HepG2 (cell line): ENCODE measurements around the gene SEMA4A. TPM values are rescaled to one million over a fixed set of nuclear protein-coding genes. Genes with fewer than 3 reads are reported as not detected.
A peak's percentile ranks its signal among the peaks of the same experiment; 100 is the strongest.

Experiments used
- BHLHE40 ChIP-seq: IDR thresholded peaks from 2 replicates; pipeline ENCODE4 v1.6.1; 2011; ENCODE audit warnings: low read length, improper control_type of control experiment
- CREB3 ChIP-seq: sonication (generic); formaldehyde crosslinking; IDR thresholded peaks from 2 replicates; pipeline ENCODE4 v1.5.0; 2020; ENCODE audit warnings: missing genetic modification reagents
- EP300 ChIP-seq, 3 experiments: sonication (generic) in 1 of 3; formaldehyde crosslinking in 1 of 3; IDR thresholded peaks; 2 replicates each; pipeline versions ENCODE4 v1.5.1 to v1.6.1; 2011 to 2020; ENCODE audit warnings: low read depth in 2 of 3, low read length in 2 of 3, borderline replicate concordance in 1 of 3, improper control_type of control experiment in 1 of 3, mild to moderate bottlenecking in 1 of 3, missing genetic modification reagents in 1 of 3, moderate library complexity in 1 of 3
- EZH2 ChIP-seq: conservative IDR thresholded peaks from 2 replicates; pipeline ENCODE4 v1.6.1; 2012; ENCODE audit warnings: mild to moderate bottlenecking, low read depth, low read length, moderate library complexity
- FOXA1 ChIP-seq, 2 experiments: fragments of 450-650 bp in 1 of 2; sonication (generic) in 1 of 2; formaldehyde crosslinking in 1 of 2; IDR thresholded peaks; 2 replicates each; pipeline versions ENCODE4 v1.4.0 to v1.6.1; 2016 to 2020; ENCODE audit warnings: missing genetic modification reagents in 1 of 2
- HNF4A ChIP-seq: sonication (generic); formaldehyde crosslinking; IDR thresholded peaks from 2 replicates; pipeline ENCODE4 v1.4.0; 2020; ENCODE audit warnings: missing genetic modification reagents
- JARID2 ChIP-seq: sonication (generic); formaldehyde crosslinking; IDR thresholded peaks from 2 replicates; pipeline ENCODE4 v1.8.1; 2023; ENCODE audit warnings: missing genetic modification reagents, inconsistent platforms; ENCODE audit not compliant: insufficient replicate concordance
- JUND ChIP-seq: sonication (generic); formaldehyde crosslinking; IDR thresholded peaks from 2 replicates; pipeline ENCODE4 v1.8.0; 2022; ENCODE audit warnings: mild to moderate bottlenecking, missing genetic modification reagents
- KDM1A ChIP-seq: IDR thresholded peaks from 2 replicates; pipeline ENCODE4 v1.6.1; 2016; ENCODE audit warnings: missing compliant biosample characterization
- MXD4 ChIP-seq: IDR thresholded peaks from 2 replicates; pipeline ENCODE4 v1.6.1; 2016; ENCODE audit warnings: mild to moderate bottlenecking, missing biosample characterization, missing genetic modification reagents
- MYNN ChIP-seq: sonication (generic); formaldehyde crosslinking; IDR thresholded peaks from 2 replicates; pipeline ENCODE4 v1.4.0; 2020; ENCODE audit warnings: mild to moderate bottlenecking, low read depth, missing genetic modification reagents
- POLR2G ChIP-seq: fragments of 200-400 bp; formaldehyde crosslinking; IDR thresholded peaks from 2 replicates; pipeline ENCODE4 v1.6.1; 2018; ENCODE audit warnings: mild to moderate bottlenecking, low read depth, low read length, moderate library complexity
- SALL1 ChIP-seq: sonication (generic); formaldehyde crosslinking; IDR thresholded peaks from 2 replicates; pipeline ENCODE4 v1.8.0; 2022; ENCODE audit warnings: mild to moderate bottlenecking, missing genetic modification reagents
- STAG1 ChIP-seq: sonication (generic); formaldehyde crosslinking; IDR thresholded peaks from 2 replicates; pipeline ENCODE4 v1.4.0; 2020; ENCODE audit warnings: missing genetic modification reagents
- ZNF205 ChIP-seq: IDR thresholded peaks from 2 replicates; pipeline ENCODE4 v1.6.1; 2018; ENCODE audit warnings: missing biosample characterization, missing genetic modification reagents
- ZNF644 ChIP-seq: IDR thresholded peaks from 2 replicates; pipeline ENCODE4 v1.6.1; 2016; ENCODE audit warnings: low read depth
- ZNF746 ChIP-seq: sonication (generic); formaldehyde crosslinking; IDR thresholded peaks from 2 replicates; pipeline ENCODE4 v1.8.0; 2022; ENCODE audit warnings: mild to moderate bottlenecking, missing genetic modification reagents
- polyA plus RNA-seq, 8 experiments: library from polyadenylated mRNA; depleted of rRNA in 3 of 8; stranded (reverse) in 7 of 8; unstranded in 1 of 8; fragments of >200 nt; fragmentation: Illumina TruSeq in 4 of 8; extraction: Trizol in 4 of 8; gene quantifications; 2 replicates each; pipeline versions ENCODE4 v1.2.1 to v1.2.3, GENCODE V29; 2011 to 2016; ENCODE audit warnings: low read depth in 4 of 8, missing spikeins in 1 of 8, mixed read lengths in 1 of 8; ENCODE audit not compliant: insufficient read depth in 1 of 8
- total RNA-seq, 5 experiments: library from RNA; depleted of rRNA; stranded (reverse); fragments of >200 nt; fragmentation: Illumina TruSeq; extraction: Trizol; gene quantifications; 2 replicates each; pipeline ENCODE4 v1.2.3, GENCODE V29; 2016; ENCODE audit warnings: low read depth in 1 of 5
- TF ChIP-seq, protein P1 (sequence below): sonication (generic); formaldehyde crosslinking; IDR thresholded peaks from 2 replicates; pipeline ENCODE4 v1.5.0; 2020; ENCODE audit warnings: missing genetic modification reagents
- TF ChIP-seq, protein P2 (sequence below): sonication (generic); formaldehyde crosslinking; IDR thresholded peaks from 2 replicates; pipeline ENCODE4 v1.5.1; 2020; ENCODE audit warnings: missing genetic modification reagents, mild to moderate bottlenecking, borderline replicate concordance
- TF ChIP-seq, protein P3 (sequence below): sonication (generic); formaldehyde crosslinking; IDR thresholded peaks from 2 replicates; pipeline ENCODE4 v1.8.0; 2023; ENCODE audit warnings: mild to moderate bottlenecking, missing genetic modification reagents

The SEMA4A gene
- total and polyA plus RNA-seq, 2 of the 13 experiments (the other 11 are each of a cell fraction or from before 2014, with no cell fraction given) = 0.09 to 0.20 TPM

DNA sequence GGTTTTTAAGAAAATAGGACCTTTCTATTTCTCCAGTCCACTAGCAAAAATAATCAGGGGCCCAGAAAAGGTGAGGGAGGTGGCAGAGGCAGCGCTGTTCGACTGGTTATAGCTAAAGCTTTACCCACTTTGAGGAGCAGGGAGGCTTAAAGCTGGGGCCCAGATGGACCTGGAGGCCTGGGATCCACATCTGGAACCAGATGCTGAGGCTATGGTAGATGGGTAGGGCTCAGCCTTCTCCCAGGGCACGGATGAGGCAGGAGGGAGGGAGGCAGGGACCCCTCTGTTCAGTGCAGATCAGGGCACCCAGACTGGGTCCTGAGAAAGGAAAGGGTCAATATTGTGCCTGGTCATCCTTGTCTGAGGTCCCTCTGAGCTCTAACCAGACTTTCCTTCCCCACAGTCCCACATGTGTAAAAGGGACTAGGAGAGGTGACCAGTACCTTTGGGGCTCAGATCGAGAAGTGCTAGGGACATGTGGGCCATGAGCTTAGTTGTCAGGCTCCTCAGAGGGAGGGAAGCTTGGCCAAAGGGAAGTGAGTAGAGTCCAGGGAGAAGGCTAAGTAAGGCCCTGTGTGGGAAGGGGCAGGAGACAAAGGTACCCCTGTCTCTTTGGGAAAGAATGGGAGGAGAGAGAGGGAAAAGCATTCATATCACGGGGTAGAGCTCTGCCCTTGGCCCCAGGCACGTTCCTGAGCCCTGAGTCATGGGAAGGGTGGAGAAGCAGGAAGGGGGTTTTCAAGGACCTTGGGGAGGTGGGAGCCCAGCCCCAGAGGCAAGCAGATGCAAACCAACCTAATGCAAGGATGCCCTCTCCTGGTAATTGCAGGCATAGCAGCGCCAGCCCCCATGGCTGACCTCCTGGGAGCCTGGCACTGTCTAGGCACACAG, 23.5 kb upstream of the SEMA4A start (continued):
- TF ChIP-seq, protein P1, sequence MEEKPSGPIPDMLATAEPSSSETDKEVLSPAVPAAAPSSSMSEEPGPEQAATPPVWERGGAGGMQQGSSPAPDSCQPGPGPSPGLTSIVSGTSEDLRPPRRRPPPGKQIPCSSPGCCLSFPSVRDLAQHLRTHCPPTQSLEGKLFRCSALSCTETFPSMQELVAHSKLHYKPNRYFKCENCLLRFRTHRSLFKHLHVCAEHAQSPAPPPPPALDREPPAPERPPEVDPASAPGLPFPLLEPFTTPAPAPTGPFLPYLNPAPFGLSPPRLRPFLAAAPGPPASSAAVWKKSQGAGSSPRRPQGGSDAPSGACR (CRISPR knock-in tag) = peak; percentile 91
- TF ChIP-seq EZH2 = no peak
- TF ChIP-seq ZNF746 (CRISPR knock-in tag) = peak; percentile 94
- peak; percentile 100 for TF ChIP-seq JUND (CRISPR knock-in tag)
- TF ChIP-seq EP300 (IDR thresholded peaks at IDR 0.05; ENCODE audit: low read depth in 2 of 2, low read length in 2 of 2) = peak; percentile 81 to 90; a peak in 3 of 4 replicates
- TF ChIP-seq EP300 (CRISPR knock-in tag; IDR thresholded peaks at IDR 0.05; ENCODE audit: borderline replicate concordance) = peak; percentile 90
- TF ChIP-seq KDM1A (CRISPR knock-in tag) = peak; percentile 29; the same call in 1 of the 2 replicates
- peak; percentile 84 for TF ChIP-seq BHLHE40
- peak; percentile 92 for TF ChIP-seq SALL1
- peak; percentile 39; the same call in 1 of the 2 replicates for TF ChIP-seq ZNF644 (CRISPR knock-in tag)
- peak; percentile 78 for TF ChIP-seq HNF4A (CRISPR knock-in tag)
- no peak for TF ChIP-seq CREB3 (CRISPR knock-in tag)
- peak; percentile 95 for TF ChIP-seq STAG1
- TF ChIP-seq JARID2 (CRISPR knock-in tag) = no peak
- peak; percentile 39; the same call in 1 of the 2 replicates for TF ChIP-seq POLR2G
- TF ChIP-seq, protein P2, sequence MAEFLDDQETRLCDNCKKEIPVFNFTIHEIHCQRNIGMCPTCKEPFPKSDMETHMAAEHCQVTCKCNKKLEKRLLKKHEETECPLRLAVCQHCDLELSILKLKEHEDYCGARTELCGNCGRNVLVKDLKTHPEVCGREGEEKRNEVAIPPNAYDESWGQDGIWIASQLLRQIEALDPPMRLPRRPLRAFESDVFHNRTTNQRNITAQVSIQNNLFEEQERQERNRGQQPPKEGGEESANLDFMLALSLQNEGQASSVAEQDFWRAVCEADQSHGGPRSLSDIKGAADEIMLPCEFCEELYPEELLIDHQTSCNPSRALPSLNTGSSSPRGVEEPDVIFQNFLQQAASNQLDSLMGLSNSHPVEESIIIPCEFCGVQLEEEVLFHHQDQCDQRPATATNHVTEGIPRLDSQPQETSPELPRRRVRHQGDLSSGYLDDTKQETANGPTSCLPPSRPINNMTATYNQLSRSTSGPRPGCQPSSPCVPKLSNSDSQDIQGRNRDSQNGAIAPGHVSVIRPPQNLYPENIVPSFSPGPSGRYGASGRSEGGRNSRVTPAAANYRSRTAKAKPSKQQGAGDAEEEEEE (CRISPR knock-in tag) = peak; percentile 94; the same call in 1 of the 2 replicates
- 0 out of 2 replicates have a peak, but pooled peaks have one; percentile 57 for TF ChIP-seq ZNF205
- no peak for TF ChIP-seq FOXA1 (IDR thresholded peaks at IDR 0.05)
- TF ChIP-seq FOXA1 (CRISPR knock-in tag; IDR thresholded peaks at IDR 0.05) = peak; percentile 33; the same call in 1 of the 2 replicates
- TF ChIP-seq, protein P3, sequence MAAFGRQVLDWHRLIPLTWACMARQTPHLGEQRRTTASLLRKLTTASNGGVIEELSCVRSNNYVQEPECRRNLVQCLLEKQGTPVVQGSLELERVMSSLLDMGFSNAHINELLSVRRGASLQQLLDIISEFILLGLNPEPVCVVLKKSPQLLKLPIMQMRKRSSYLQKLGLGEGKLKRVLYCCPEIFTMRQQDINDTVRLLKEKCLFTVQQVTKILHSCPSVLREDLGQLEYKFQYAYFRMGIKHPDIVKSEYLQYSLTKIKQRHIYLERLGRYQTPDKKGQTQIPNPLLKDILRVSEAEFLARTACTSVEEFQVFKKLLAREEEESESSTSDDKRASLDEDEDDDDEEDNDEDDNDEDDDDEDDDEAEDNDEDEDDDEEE (CRISPR knock-in tag) = peak; percentile 84; the same call in 1 of the 2 replicates
- peak; percentile 79; the same call in 1 of the 2 replicates for TF ChIP-seq MXD4 (CRISPR knock-in tag)
- no peak for TF ChIP-seq MYNN (CRISPR knock-in tag)
